ENCODE data around the gene NUP214. TPM values are rescaled to one million over a fixed set of nuclear protein-coding genes. Genes with fewer than 3 reads are reported as not detected.

The NUP214 gene
- total and polyA plus RNA-seq, 12 donors = 22.6 to 76.6 (median 36.8) TPM

GRCh38 chr9:131257266-131258025, 132.1 kb downstream of the NUP214 start:
- WGBS, 4 donors = 86 to 87% (median 87%) methylated on average over 12 to 15 of the region's 15 CpGs

DNA sequence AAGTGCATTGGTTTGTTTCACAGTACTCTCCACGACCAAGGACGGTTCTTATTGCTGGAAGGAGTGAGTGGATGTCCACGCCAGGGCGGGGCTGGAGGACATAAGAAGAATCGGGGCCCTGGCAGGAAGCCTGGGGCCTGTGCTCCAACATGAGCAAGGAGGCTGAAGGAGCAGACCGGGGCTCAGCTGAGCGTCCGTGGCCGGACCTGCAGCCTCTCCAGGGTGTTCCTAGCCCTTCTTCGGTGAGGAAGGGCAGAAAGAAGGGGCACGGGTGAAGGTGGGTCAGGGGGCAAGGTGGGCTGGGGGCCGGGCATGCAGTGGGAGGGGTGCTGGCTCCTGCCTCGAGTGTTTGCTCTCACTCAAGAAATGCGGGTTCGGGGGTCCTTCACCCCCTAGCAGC, 132.8 kb downstream of the NUP214 start:
- Histone ChIP-seq H3K9me3 (replicated peaks in 1 of 3) (no peaks in the 10 kb centered on the region), H3K27ac (no peak overlapping the region), H3K4me3 (no peak overlapping the region), H3K4me1 (replicated peaks in 1 of 2) (peaks cover 0 to 9% of the 10 kb centered on the region in 2 donors), H3K36me3 (replicated peaks in 1 of 2) (peaks cover 0 to 11% of the 10 kb centered on the region in 2 donors), H3K27me3 (no peaks in the 10 kb centered on the region)
- TF ChIP-seq, protein P1, sequence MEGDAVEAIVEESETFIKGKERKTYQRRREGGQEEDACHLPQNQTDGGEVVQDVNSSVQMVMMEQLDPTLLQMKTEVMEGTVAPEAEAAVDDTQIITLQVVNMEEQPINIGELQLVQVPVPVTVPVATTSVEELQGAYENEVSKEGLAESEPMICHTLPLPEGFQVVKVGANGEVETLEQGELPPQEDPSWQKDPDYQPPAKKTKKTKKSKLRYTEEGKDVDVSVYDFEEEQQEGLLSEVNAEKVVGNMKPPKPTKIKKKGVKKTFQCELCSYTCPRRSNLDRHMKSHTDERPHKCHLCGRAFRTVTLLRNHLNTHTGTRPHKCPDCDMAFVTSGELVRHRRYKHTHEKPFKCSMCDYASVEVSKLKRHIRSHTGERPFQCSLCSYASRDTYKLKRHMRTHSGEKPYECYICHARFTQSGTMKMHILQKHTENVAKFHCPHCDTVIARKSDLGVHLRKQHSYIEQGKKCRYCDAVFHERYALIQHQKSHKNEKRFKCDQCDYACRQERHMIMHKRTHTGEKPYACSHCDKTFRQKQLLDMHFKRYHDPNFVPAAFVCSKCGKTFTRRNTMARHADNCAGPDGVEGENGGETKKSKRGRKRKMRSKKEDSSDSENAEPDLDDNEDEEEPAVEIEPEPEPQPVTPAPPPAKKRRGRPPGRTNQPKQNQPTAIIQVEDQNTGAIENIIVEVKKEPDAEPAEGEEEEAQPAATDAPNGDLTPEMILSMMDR (IDR thresholded peaks at IDR 0.05) = no peak
- no peak for TF ChIP-seq POLR2A (IDR thresholded peaks at IDR 0.05)
- DNase-seq = no peak
- 66 to 73% (median 72%) methylated on average over 14 to 15 of the region's 15 CpGs for WGBS, 4 donors
- intact Hi-C loops (cut with DNase I) = no loop called here

More at GRCh38 chr9:131257266-131258025, 132.1 kb downstream of the NUP214 start:
- peaks cover 0 to 11% of the 10 kb centered on the region in 2 donors for H3K36me3 ChIP-seq (replicated peaks in 1 of 2)
- intact Hi-C loops (cut with DNase I) = no loop called here
- H3K9me3 ChIP-seq (replicated peaks in 1 of 3) = no peaks in the 10 kb centered on the region
- peaks cover 0 to 9% of the 10 kb centered on the region in 2 donors for H3K4me1 ChIP-seq (replicated peaks in 1 of 2)
- no peaks in the 10 kb centered on the region for H3K27me3 ChIP-seq
- peak overlapping the region in 2 of 5 donors; percentile 60 to 93 for H3K27ac ChIP-seq
- TF ChIP-seq, protein P1 (IDR thresholded peaks at IDR 0.05) = no peak
- TF ChIP-seq POLR2A (IDR thresholded peaks at IDR 0.05) = no peak
- no peak overlapping the region for H3K4me3 ChIP-seq
- DNase-seq = no peak

DNA sequence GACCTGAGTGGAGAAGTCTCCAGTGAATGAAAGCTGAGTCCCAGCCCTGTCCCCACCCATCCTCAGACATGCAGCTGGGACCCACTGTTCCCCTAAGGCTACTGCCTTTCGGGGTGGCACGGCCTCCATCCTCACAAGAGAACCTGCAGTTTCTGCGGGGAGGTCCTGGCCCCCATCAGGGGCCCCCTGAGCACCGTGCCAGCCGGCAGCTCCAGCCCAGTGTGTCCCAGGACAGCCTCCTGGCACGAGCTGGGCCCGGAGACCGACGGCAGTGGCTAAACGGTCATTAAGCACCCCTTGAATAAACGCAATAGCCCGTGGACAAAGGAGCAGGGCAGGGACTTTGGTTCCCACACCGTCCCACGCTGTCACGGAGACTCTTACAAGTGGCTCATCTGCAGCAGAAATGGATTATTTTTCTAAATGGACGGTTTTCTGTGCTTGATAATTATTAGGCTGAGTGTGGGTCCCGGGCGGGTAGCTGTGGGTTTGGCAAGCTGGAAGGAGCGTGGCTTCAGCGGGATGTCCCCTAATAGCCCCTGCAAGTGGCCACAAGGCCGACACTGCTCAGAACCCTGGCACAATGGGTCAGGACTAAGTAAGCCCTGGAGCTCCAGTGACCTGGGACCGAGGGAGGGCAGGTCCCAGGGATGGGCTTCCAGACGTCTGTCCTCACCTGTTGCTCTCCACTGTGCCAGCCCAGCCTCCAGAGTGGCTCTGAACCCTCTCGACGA, 133.5 kb downstream of the NUP214 start:
- Histone ChIP-seq H3K9me3 (replicated peaks in 1 of 3) (no peaks in the 10 kb centered on the region), H3K27ac (no peak overlapping the region), H3K36me3 (replicated peaks in 1 of 2) (peaks cover 0 to 11% of the 10 kb centered on the region in 2 donors), H3K4me3 (no peak overlapping the region), H3K27me3 (no peaks in the 10 kb centered on the region), H3K4me1 (replicated peaks in 1 of 2) (peaks cover 0 to 9% of the 10 kb centered on the region in 2 donors)
- no peak for DNase-seq
- TF ChIP-seq, protein P1 (IDR thresholded peaks at IDR 0.05) = no peak
- no peak for TF ChIP-seq POLR2A (IDR thresholded peaks at IDR 0.05)
- 82 to 93% (median 85%) methylated on average over 13 to 25 of the region's 25 CpGs for WGBS, 4 donors
- intact Hi-C loops (cut with DNase I) = no loop called here

DNA sequence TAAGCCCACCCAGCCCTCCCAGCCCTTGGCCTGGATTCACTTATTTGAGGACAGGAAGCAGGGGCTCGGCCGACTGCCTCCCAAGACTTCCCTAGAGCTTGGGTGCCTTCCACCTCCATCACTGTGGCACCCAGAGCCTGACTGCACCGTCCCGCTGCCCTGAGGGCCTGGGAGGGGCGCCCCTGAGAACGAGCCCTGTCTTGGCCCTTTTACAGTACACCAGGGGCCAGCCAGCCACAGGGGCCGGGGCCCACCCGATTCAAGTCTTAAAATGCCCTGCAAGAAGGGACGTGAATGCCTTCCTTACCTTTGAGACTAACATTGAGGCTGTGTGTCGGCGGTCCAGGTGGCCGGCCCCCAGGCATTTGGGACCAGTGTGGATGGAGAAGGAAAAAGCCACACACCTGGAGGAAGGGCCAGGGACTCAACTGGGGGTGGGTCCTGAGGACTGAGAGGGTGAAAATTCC, 134.1 kb downstream of the NUP214 start:
- peaks cover 0 to 11% of the 10 kb centered on the region in 2 donors for H3K36me3 ChIP-seq (replicated peaks in 1 of 2)
- WGBS, 4 donors = 73 to 90% (median 88%) methylated on average over 7 to 12 of the region's 12 CpGs
- intact Hi-C loops (cut with DNase I) = no loop called here
- H3K27me3 ChIP-seq = no peaks in the 10 kb centered on the region
- H3K9me3 ChIP-seq (replicated peaks in 1 of 3) = no peaks in the 10 kb centered on the region
- H3K4me3 ChIP-seq = no peak overlapping the region
- no peak for DNase-seq
- no peak overlapping the region for H3K27ac ChIP-seq
- no peak for TF ChIP-seq POLR2A (IDR thresholded peaks at IDR 0.05)
- TF ChIP-seq, protein P1 (IDR thresholded peaks at IDR 0.05) = no peak
- H3K4me1 ChIP-seq (replicated peaks in 1 of 2) = peaks cover 0 to 9% of the 10 kb centered on the region in 2 donors

Measured in adrenal gland (tissue), 12 donors.